Stimulated activated CD8-positive, alpha-beta memory T cell treated with anti-CD3 and anti-CD28 coated beads, Interleukin-7, amount 100 ng/mL, for 24 hours (primary cell): ENCODE measurements around the gene RGS21.

Experiments
- DNase-seq: peaks from one replicate; pipeline ENCODE4 v3.0.0-alpha.2; 2020; ENCODE audit warnings: low read depth

Gene RGS21

GRCh38 chr1:192378878-192379277, 62.1 kb downstream of the RGS21 start:
- DNase-seq: no peak

GRCh38 chr1:192379554-192379953, 62.8 kb downstream of the RGS21 start:
- no peak for DNase-seq

DNA sequence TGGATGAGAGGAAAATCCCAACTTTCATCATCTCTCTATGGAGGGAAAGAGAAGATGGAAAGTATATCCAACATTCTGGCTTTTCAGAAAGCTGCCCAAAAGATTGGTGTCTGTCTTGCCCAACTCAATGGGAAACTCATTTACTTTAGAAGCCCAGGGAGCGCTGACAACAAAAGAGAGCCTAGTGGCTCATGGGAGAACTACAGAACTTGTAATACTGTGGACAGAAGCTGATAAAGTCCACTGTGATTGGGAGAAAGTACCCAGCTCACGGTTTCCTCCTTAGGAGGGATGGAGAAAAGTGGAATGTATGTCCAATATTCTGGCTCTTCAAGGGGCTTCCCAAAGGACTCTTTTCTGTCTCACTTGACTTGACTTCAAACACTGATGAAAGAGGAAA, 66.0 kb downstream of the RGS21 start:
- no peak for DNase-seq

- no peak for DNase-seq
These were observed 69.4 kb downstream of the RGS21 start for GRCh38 chr1:192386051-192386650.

GRCh38 chr1:192395211-192395610, 78.4 kb downstream of the RGS21 start:
- no peak for DNase-seq

- DNase-seq: no peak
These were observed 79.1 kb downstream of the RGS21 start for GRCh38 chr1:192395895-192396294.

DNA sequence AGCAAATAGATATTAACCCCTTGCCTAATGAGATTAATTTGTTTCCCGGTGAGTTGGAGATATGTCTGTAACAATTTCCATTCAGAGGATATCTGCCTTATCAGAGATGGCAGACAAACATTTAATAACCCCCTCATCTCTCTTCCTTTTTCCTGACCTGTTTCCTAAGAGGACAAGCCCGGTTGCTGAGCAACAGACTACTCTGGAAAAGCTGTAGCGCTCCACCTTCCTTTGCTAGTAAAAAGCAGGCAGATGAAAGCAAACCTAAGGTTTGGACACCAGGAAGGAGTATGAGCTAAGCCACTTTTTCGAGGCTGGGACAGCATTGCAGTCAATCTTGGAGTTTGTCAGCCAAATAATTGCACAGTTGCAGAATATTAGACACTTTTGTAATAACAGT, 82.4 kb downstream of the RGS21 start:
- DNase-seq: no peak

DNA sequence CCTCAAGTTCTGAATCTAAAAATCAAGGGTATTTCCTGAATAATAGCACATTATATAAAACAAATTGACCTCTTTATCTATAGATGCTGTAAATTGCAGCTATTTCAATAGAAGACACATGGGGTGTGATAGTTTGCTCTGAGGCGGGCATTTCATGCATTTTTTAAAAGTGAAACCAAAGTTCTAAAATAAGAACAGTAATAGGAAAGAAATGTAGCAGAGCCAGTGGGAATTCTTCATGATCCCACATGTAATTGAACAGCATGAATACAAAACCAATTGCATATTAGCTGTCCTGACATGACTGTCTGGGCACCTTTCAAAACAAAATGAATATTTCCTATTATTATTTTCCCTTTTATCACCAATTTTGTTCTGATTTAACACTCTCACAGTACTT, 85.0 kb downstream of the RGS21 start:
- no peak for DNase-seq

- no peak for DNase-seq
These were observed 85.8 kb downstream of the RGS21 start for GRCh38 chr1:192402571-192402970.

GRCh38 chr1:192407206-192407605, 90.4 kb downstream of the RGS21 start:
- no peak for DNase-seq
